Measurements from ENCODE around the gene GAPDHS.

Gene GAPDHS

DNA sequence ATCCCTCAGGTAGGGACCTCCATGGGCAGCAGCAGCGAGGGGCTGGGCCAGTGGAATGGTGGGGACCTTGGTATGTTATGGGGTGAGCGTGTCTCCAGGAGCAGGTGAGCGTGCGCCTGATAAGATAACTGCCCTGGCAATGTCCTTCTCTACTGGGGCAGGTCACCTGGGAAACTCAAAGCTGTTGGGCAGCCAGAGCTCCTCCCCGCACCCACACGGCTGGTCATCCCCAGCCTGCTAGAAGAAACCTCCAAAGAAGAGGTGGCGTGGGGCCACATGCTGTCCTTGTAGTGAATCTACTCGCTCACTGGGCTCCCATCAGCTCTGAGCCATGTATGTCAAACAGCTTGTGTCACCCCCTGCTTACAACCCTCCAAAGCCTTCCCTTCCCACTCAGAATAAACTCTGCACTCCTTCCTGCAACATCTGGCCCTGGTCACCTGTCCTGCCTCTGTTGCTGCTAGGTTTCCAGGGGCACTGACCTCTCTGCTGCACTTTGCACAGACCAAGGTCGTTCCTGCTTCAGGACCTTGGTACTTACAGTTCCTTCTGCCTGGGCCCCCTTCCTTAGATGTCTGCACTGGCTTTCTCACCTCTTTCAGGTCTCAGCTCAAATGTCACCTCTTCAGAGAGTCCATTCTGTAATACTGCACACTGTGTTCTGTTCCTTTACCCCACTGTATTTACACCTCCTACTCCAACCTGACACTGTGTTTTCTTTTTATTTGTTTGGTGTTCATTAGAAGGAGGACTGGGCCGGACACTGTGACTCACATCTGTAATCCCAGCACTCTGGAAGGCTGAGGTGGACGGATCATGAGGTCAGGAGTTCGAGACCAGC lies 32.0 kb downstream of the GAPDHS start:
- Histone ChIP-seq H3K4me1 (ENCODE audit: control insufficient read depth, insufficient read depth, low read length) (no peaks in the 10 kb centered on the region), H3K4me3 (ENCODE audit: insufficient read depth, low read depth, low read length) (no peak overlapping the region), H3K36me3 (ENCODE audit: control insufficient read depth, insufficient read depth, low read length) (no peaks in the 10 kb centered on the region), H3K27me3 (ENCODE audit: control insufficient read depth, insufficient read depth, low read length, poor library complexity, severe bottlenecking) (peaks cover 8% of the 10 kb centered on the region), H3K9me3 (ENCODE audit: control insufficient read depth, low read length) (no peaks in the 10 kb centered on the region), H3K27ac (ENCODE audit: insufficient read depth, low read depth, low read length, poor library complexity, severe bottlenecking) (no peak overlapping the region)
- WGBS, 2 experiments = 87 to 89% methylated on average over 12 of the region's 12 CpGs

DNA sequence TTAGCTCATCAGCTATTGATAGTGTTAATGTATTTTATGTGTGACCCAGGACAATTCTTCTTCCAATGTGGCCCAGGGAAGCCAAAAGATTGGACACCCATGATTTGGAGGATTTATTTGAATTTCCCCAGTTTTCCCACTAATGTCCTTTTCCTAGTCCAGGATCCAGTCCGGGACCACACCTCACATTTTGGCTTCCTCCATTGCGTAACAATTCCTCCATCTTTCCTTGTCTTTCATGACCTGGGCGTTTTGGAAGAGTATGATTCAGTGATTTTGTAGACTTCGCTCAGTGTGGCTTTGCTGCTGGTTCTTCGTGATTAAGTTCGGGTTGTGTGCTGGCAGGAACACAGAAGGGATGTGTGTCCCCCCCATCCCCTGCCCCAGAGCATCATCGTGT lies 33.5 kb downstream of the GAPDHS start:
- Histone ChIP-seq H3K36me3 (ENCODE audit: control insufficient read depth, insufficient read depth, low read length) (no peaks in the 10 kb centered on the region), H3K27ac (ENCODE audit: insufficient read depth, low read depth, low read length, poor library complexity, severe bottlenecking) (no peak overlapping the region), H3K4me1 (ENCODE audit: control insufficient read depth, insufficient read depth, low read length) (no peaks in the 10 kb centered on the region), H3K4me3 (ENCODE audit: insufficient read depth, low read depth, low read length) (no peak overlapping the region), H3K9me3 (ENCODE audit: control insufficient read depth, low read length) (no peaks in the 10 kb centered on the region), H3K27me3 (ENCODE audit: control insufficient read depth, insufficient read depth, low read length, poor library complexity, severe bottlenecking) (no peaks in the 10 kb centered on the region)
- WGBS, 2 experiments = 87 to 91% methylated on average over 7 of the region's 7 CpGs

DNA sequence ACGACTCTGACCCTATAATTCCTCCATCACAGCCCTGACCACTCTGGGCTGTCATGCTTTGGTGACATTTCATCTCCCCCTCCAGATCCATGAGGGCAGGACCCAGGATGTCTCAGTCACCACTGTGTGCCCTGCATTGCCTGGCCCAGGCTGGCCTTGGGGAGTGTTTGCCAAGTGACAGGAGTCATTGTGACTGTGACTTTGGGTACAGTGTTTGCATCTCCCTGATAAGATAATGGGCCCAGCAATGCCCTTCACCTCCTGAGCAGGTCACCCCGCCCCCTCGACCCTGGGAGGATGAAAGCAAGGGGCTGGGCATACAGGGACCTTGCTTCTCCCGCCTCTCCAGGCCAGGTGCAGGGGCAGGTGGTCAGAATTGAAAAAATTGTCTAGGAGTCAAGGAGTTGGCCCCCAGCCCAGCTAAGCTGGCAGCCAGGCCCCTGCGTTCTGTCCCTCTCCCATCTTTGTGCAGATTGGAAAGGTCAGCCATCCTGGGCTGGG lies 36.1 kb downstream of the GAPDHS start:
- Histone ChIP-seq H3K4me1 (ENCODE audit: control insufficient read depth, insufficient read depth, low read length) (no peaks in the 10 kb centered on the region), H3K4me3 (ENCODE audit: insufficient read depth, low read depth, low read length) (no peak overlapping the region), H3K36me3 (ENCODE audit: control insufficient read depth, insufficient read depth, low read length) (no peaks in the 10 kb centered on the region), H3K27me3 (ENCODE audit: control insufficient read depth, insufficient read depth, low read length, poor library complexity, severe bottlenecking) (no peaks in the 10 kb centered on the region), H3K9me3 (ENCODE audit: control insufficient read depth, low read length) (no peaks in the 10 kb centered on the region), H3K27ac (ENCODE audit: insufficient read depth, low read depth, low read length, poor library complexity, severe bottlenecking) (no peak overlapping the region)
- WGBS, 2 experiments = 80 to 82% methylated on average over 5 of the region's 5 CpGs

DNA sequence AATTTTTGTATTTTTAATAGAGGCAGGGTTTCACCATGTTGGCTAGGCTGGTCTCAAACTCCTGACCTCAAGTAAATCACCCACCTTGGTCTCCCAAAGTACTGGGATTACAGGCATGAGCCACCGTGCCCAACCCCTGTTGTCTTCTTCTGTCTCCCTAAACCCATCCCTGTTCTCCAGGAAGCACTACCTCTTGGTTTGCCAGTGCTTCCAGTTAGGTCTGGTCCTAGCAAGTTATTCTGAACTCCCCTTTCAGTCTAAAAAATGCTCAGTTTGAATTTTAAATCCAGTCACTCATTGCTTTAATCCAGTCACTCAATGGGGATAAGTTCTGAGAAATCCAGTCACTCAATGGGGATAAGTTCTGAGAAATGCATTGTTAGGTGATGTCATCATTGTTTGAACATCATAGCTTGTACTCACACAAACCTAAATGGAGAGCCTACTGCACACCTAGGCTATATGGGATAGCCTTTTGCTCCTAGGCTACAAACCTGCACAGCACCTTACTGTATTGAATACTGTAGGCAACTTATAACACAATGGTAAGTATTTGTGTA lies 38.2 kb downstream of the GAPDHS start:
- Histone ChIP-seq H3K27me3 (ENCODE audit: control insufficient read depth, insufficient read depth, low read length, poor library complexity, severe bottlenecking) (no peaks in the 10 kb centered on the region), H3K4me1 (ENCODE audit: control insufficient read depth, insufficient read depth, low read length) (no peaks in the 10 kb centered on the region)
- 88 to 94% methylated on average over 1 of the region's 1 CpG for WGBS, 2 experiments

DNA sequence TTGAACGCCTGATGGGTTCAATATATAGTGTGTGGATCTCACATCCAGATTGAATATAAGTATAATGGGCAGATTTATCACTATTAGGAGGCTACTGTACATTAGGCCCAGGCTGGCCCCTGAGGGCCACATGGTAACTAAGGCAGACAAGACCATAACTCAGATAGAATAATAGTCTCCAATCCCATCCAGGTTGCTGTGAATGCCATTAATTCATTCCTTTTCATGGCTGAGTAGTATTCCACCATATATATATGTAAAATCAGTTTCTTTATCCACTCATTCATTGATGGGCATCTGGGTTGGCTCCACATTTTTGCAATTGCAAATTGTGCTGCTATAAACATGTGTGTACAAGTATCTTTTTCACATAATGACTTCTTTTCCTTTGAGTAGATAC lies 44.7 kb downstream of the GAPDHS start:
- H3K9me3 ChIP-seq (ENCODE audit: control insufficient read depth, low read length) = no peaks in the 10 kb centered on the region
- no peaks in the 10 kb centered on the region for H3K27me3 ChIP-seq (ENCODE audit: control insufficient read depth, insufficient read depth, low read length, poor library complexity, severe bottlenecking)
- no peak overlapping the region for H3K27ac ChIP-seq (ENCODE audit: insufficient read depth, low read depth, low read length, poor library complexity, severe bottlenecking)
- no peaks in the 10 kb centered on the region for H3K4me1 ChIP-seq (ENCODE audit: control insufficient read depth, insufficient read depth, low read length)
- H3K36me3 ChIP-seq (ENCODE audit: control insufficient read depth, insufficient read depth, low read length) = no peaks in the 10 kb centered on the region
- 82 to 89% methylated on average over 1 of the region's 1 CpG for WGBS, 2 experiments
- no peak overlapping the region for H3K4me3 ChIP-seq (ENCODE audit: insufficient read depth, low read depth, low read length)

More for the DNA sequence above, 38.2 kb downstream of the GAPDHS start:
- no peak overlapping the region for H3K4me3 ChIP-seq (ENCODE audit: insufficient read depth, low read depth, low read length)
- no peak overlapping the region for H3K27ac ChIP-seq (ENCODE audit: insufficient read depth, low read depth, low read length, poor library complexity, severe bottlenecking)
- H3K36me3 ChIP-seq (ENCODE audit: control insufficient read depth, insufficient read depth, low read length) = no peaks in the 10 kb centered on the region
- H3K9me3 ChIP-seq (ENCODE audit: control insufficient read depth, low read length) = no peaks in the 10 kb centered on the region

DNA sequence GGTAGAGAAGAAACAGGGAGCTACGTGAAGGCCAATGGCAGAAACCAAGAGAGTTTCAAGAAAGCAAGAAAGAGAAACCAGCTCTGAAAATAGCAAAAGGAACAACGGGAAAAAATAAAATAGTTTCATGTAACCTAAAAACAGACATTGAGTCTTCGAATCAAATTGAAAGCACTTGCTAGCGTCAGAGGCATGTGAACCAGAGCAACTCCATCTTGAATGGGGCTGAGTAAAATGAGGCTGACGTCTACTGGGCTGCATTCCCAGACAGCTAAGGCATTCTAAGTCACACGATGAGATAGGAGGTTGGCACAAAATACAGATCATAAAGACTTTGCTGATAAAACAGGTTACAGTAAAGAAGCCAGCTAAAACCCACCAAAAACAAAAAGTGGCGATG lies 45.5 kb downstream of the GAPDHS start:
- H3K36me3 ChIP-seq (ENCODE audit: control insufficient read depth, insufficient read depth, low read length) = no peaks in the 10 kb centered on the region
- no peak overlapping the region for H3K27ac ChIP-seq (ENCODE audit: insufficient read depth, low read depth, low read length, poor library complexity, severe bottlenecking)
- H3K9me3 ChIP-seq (ENCODE audit: control insufficient read depth, low read length) = no peaks in the 10 kb centered on the region
- no peaks in the 10 kb centered on the region for H3K27me3 ChIP-seq (ENCODE audit: control insufficient read depth, insufficient read depth, low read length, poor library complexity, severe bottlenecking)
- H3K4me3 ChIP-seq (ENCODE audit: insufficient read depth, low read depth, low read length) = no peak overlapping the region
- WGBS, 2 experiments = 79 to 83% methylated on average over 7 of the region's 7 CpGs
- H3K4me1 ChIP-seq (ENCODE audit: control insufficient read depth, insufficient read depth, low read length) = no peaks in the 10 kb centered on the region

DNA sequence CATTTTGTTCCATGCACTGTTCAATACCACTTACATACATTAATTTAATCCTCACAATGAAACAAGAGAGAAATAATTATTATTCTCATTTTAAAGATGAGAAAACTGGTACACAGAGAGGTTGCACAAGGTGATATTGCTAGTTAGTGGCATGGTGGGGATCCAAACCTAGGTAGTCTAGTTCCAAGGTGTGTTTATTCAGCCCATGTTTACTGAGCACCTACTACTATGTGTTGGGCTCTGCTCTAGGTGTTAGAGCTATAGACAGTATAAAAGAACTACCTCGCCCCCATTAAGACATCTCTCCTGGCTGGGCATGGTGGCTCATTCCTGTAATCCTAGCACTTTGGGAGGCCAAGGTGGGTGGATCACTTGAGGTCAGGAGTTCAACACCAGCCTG lies 49.5 kb downstream of the GAPDHS start:
- Histone ChIP-seq H3K4me3 (ENCODE audit: insufficient read depth, low read depth, low read length) (no peak overlapping the region), H3K9me3 (ENCODE audit: control insufficient read depth, low read length) (no peaks in the 10 kb centered on the region), H3K36me3 (ENCODE audit: control insufficient read depth, insufficient read depth, low read length) (no peaks in the 10 kb centered on the region), H3K4me1 (ENCODE audit: control insufficient read depth, insufficient read depth, low read length) (no peaks in the 10 kb centered on the region), H3K27ac (ENCODE audit: insufficient read depth, low read depth, low read length, poor library complexity, severe bottlenecking) (no peak overlapping the region), H3K27me3 (ENCODE audit: control insufficient read depth, insufficient read depth, low read length, poor library complexity, severe bottlenecking) (peaks cover 8% of the 10 kb centered on the region)
- WGBS, 2 experiments = 85 to 88% methylated on average over 1 of the region's 1 CpG

DNA sequence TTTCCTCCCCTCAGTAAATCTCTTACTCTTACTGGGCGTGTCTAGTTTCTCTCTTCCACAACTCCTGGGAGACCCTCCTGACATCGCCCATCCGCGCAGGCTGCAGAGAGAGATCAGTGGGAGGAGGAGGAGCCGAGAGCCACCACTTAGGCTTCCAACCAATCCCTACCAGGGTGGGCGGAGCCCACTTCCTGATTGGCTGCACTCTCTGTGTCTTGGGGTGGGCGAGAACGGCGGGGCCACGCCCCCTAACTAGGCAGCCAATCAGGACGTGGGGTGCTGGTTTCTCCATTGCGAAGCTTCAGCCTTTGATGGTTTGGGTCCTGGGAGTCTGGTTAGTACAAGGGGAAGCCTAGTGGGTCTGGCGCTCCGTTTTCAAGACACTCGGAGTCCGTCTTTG lies 52.6 kb downstream of the GAPDHS start, which contains the start of gene PMIS2:
Gene PMIS2, plus strand, starts transcription at position 326 of the 400 bp plus-strand sequence. CDS start 87 bp downstream, outside the sequence.
- H3K36me3 ChIP-seq (ENCODE audit: control insufficient read depth, insufficient read depth, low read length) = no peaks in the 10 kb centered on the region
- H3K27me3 ChIP-seq (ENCODE audit: control insufficient read depth, insufficient read depth, low read length, poor library complexity, severe bottlenecking) = peaks cover 8% of the 10 kb centered on the region
- H3K4me3 ChIP-seq (ENCODE audit: insufficient read depth, low read depth, low read length) = no peak within 1 kb of the TSS
- 81 to 83% methylated on average over 16 of the region's 16 CpGs for WGBS, 2 experiments
- H3K4me1 ChIP-seq (ENCODE audit: control insufficient read depth, insufficient read depth, low read length) = no peaks in the 10 kb centered on the region
- no peak within 1 kb of the TSS for H3K27ac ChIP-seq (ENCODE audit: insufficient read depth, low read depth, low read length, poor library complexity, severe bottlenecking)
- no peaks in the 10 kb centered on the region for H3K9me3 ChIP-seq (ENCODE audit: control insufficient read depth, low read length)

DNA sequence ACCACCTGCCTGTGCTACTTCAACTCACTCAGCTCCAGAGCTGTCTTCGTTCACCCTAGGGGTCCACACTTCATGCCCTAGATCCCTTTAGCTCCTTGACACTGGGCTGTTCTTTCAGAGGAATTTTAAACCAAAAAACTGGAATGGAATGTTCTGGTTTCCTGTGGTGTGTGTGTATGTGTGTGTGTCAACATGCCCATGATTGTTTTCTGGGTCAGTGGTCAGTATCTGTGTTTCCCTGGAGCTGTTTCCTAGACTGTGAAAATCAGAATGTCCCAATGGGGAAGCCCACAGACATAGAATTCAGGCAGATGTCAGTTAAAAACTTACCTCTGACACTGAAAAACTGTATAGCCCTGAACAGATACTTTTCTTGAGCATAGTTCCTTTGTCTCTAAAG lies 54.1 kb downstream of the GAPDHS start:
- Histone ChIP-seq H3K4me1 (ENCODE audit: control insufficient read depth, insufficient read depth, low read length) (no peaks in the 10 kb centered on the region), H3K27ac (ENCODE audit: insufficient read depth, low read depth, low read length, poor library complexity, severe bottlenecking) (no peak overlapping the region), H3K4me3 (ENCODE audit: insufficient read depth, low read depth, low read length) (no peak overlapping the region), H3K27me3 (ENCODE audit: control insufficient read depth, insufficient read depth, low read length, poor library complexity, severe bottlenecking) (peaks cover 8% of the 10 kb centered on the region), H3K9me3 (ENCODE audit: control insufficient read depth, low read length) (no peaks in the 10 kb centered on the region), H3K36me3 (ENCODE audit: control insufficient read depth, insufficient read depth, low read length) (no peaks in the 10 kb centered on the region)
- WGBS, 2 experiments = 58 to 75% methylated on average over 1 of the region's 1 CpG

DNA sequence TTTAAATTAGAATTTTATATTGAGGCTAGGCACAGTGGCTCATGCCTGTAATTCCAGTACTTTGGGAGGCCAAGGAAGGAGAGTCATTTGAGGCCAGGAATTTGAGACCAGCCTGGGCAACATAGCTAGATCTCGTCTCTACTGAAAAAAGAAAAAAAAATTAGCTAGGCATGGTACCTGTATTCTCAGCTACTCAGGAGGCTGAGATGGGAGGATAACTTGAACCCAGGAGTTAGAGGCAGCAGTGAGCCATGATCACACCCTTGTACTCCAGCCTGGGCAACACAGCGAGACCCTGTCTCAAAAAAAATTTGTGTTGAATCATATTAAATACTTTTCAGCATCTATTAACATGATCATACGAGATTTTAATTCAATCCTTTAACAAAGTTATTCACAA lies 57.6 kb downstream of the GAPDHS start:
- Histone ChIP-seq H3K27ac (ENCODE audit: insufficient read depth, low read depth, low read length, poor library complexity, severe bottlenecking) (no peak overlapping the region), H3K4me3 (ENCODE audit: insufficient read depth, low read depth, low read length) (no peak overlapping the region), H3K9me3 (ENCODE audit: control insufficient read depth, low read length) (no peaks in the 10 kb centered on the region), H3K36me3 (ENCODE audit: control insufficient read depth, insufficient read depth, low read length) (no peaks in the 10 kb centered on the region), H3K4me1 (ENCODE audit: control insufficient read depth, insufficient read depth, low read length) (no peaks in the 10 kb centered on the region), H3K27me3 (ENCODE audit: control insufficient read depth, insufficient read depth, low read length, poor library complexity, severe bottlenecking) (no peaks in the 10 kb centered on the region)
- WGBS, 2 experiments = 91 to 92% methylated on average over 2 to 3 of the region's 3 CpGs

Data from ectodermal cell (in vitro differentiated cells).